C4-2B (cell line): Measurements from ENCODE around the gene HK2.

Experiments
- CTCF ChIP-seq: fragments of 450-650 bp; conservative IDR thresholded peaks from 2 replicates; pipeline ENCODE4 v1.5.1; 2017; ENCODE audit warnings: mild to moderate bottlenecking
- ZFX ChIP-seq: fragments of 450-650 bp; IDR thresholded peaks from 2 replicates; pipeline ENCODE4 v1.6.1; 2017

GRCh38 chr2:74894272-74894981, 60.5 kb downstream of the HK2 start:
- no peak for TF ChIP-seq CTCF
- no peak for TF ChIP-seq ZFX
